B cell (primary cell): Measurements from ENCODE around the gene KCNE1.
"Not testable (repeated sequence)": the region's sequence is repeated elsewhere in the genome, so short reads cannot be mapped to it uniquely, and the experiment has no call there.

ENCODE experiments used
- CTCF ChIP-seq: fragments of 200-600 bp; IDR thresholded peaks from one replicate; pipeline ENCODE4 v1.8.0; 2022; ENCODE audit warnings: antibody characterized with exemption, mild to moderate bottlenecking
- EZH2 ChIP-seq: IDR thresholded peaks from 2 replicates; pipeline ENCODE4 v1.6.1; 2012; ENCODE audit warnings: borderline replicate concordance, low read depth, mild to moderate bottlenecking, moderate library complexity, low read length; ENCODE audit not compliant: insufficient read depth, poor library complexity, severe bottlenecking

- not testable (repeated sequence) for TF ChIP-seq CTCF, EZH2
Observed at GRCh38 chr21:34443486-34443885, 68.5 kb downstream of the KCNE1 start.
